Endothelial cell of umbilical vein (primary cell): ENCODE results near the gene FHDC1.

Experiments
- CTCF ChIP-seq, 2 donors: IDR thresholded peaks; 1 replicate in 1 of 2; 2 replicates in 1 of 2; pipeline ENCODE4 v1.5.1; 2011; ENCODE audit warnings: low read length in 2 of 2, mild to moderate bottlenecking in 2 of 2, moderate library complexity in 2 of 2, control low read depth in 1 of 2, inconsistent platforms in 1 of 2, low read depth in 1 of 2; ENCODE audit not compliant: insufficient read depth in 1 of 2; ENCODE audit errors: extremely low read depth in 1 of 2
- EZH2 ChIP-seq: IDR thresholded peaks from 2 replicates; pipeline ENCODE4 v1.6.1; 2012; ENCODE audit warnings: borderline replicate concordance, low read depth, mild to moderate bottlenecking, moderate library complexity, low read length, inconsistent platforms; ENCODE audit not compliant: severe bottlenecking
- GATA2 ChIP-seq: IDR thresholded peaks from 2 replicates; pipeline ENCODE4 v1.7.0; 2011; ENCODE audit warnings: low read depth, mild to moderate bottlenecking, moderate library complexity, mixed read lengths, low read length; ENCODE audit not compliant: insufficient read length, insufficient read depth
- JUN ChIP-seq: IDR thresholded peaks from 2 replicates; pipeline ENCODE4 v1.6.1; 2011; ENCODE audit warnings: borderline replicate concordance, low read depth; ENCODE audit not compliant: insufficient read length, insufficient read depth
- MAX ChIP-seq: IDR thresholded peaks from 2 replicates; pipeline ENCODE4 v1.6.1; 2011; ENCODE audit not compliant: insufficient read depth, insufficient read length
- MYC ChIP-seq: IDR thresholded peaks from one replicate; pipeline ENCODE4 v1.6.1; 2011; ENCODE audit warnings: mild to moderate bottlenecking, low read depth, low read length
- POLR2A ChIP-seq: IDR thresholded peaks from 2 replicates; pipeline ENCODE4 v1.6.1; 2012; ENCODE audit warnings: low read depth, mild to moderate bottlenecking, control low read depth, low read length
- POLR2AphosphoS5 ChIP-seq: IDR thresholded peaks from 2 replicates; pipeline ENCODE4 v1.6.1; 2012; ENCODE audit warnings: low read depth, mild to moderate bottlenecking, control low read depth, low read length, moderate library complexity; ENCODE audit not compliant: insufficient read depth

GRCh38 chr4:152972821-152973628, 36.9 kb downstream of the FHDC1 start:
- no peak for TF ChIP-seq MAX
- TF ChIP-seq CTCF (IDR thresholded peaks at IDR 0.05; ENCODE audit: extremely low read depth in 1 of 2, insufficient read depth in 1 of 2, low read depth in 1 of 2, low read length in 2 of 2): no peak
- no peak for TF ChIP-seq POLR2AphosphoS5
- TF ChIP-seq POLR2A: no peak
- TF ChIP-seq EZH2: no peak
- TF ChIP-seq JUN: peak; percentile 14
- no peak for TF ChIP-seq GATA2
- no peak for TF ChIP-seq MYC
